Stimulated activated naive CD8-positive, alpha-beta T cell treated with anti-CD3 and anti-CD28 coated beads, Interleukin-15, amount 100 ng/mL, for 72 hours (primary cell): ENCODE data around the gene ARL15.
A peak's percentile ranks its signal among the peaks of the same experiment; 100 is the strongest.

Source experiments
- ATAC-seq: fragments of 150-1000 bp; cut with Tn5 transposase; 2 replicates; pipeline ENCODE4 v1.10.0; 2021; ENCODE audit warnings: mild to moderate bottlenecking, moderate library complexity
- DNase-seq, 2 donors: peaks; one replicate each; pipeline ENCODE4 v3.0.0; 2021 to 2022
- H3K27ac Mint-ChIP-seq, 2 donors: one replicate each; pipeline ENCODE4 v1.8.0; 2022; ENCODE audit warnings: mild to moderate bottlenecking in 2 of 2, mixed read lengths in 2 of 2, moderate library complexity in 2 of 2
- H3K27me3 Mint-ChIP-seq: one replicate; pipeline ENCODE4 v1.8.0; 2022; ENCODE audit warnings: mixed read lengths
- H3K4me1 Mint-ChIP-seq: one replicate; pipeline ENCODE4 v1.8.0; 2022; ENCODE audit warnings: mild to moderate bottlenecking, mixed read lengths
- H3K4me3 Mint-ChIP-seq, 2 donors: one replicate each; pipeline ENCODE4 v1.8.0; 2022; ENCODE audit warnings: mild to moderate bottlenecking in 2 of 2, mixed read lengths in 2 of 2, moderate library complexity in 1 of 2
- H3K9me3 Mint-ChIP-seq, 2 donors: one replicate each; pipeline ENCODE4 v1.8.0; 2022; ENCODE audit warnings: mixed read lengths in 2 of 2

The ARL15 gene

GRCh38 chr5:54018438-54018837 is 291.9 kb downstream of the ARL15 start:
- Mint-ChIP-seq H3K27me3 (no peaks in the 10 kb centered on the region), H3K27ac (no peak overlapping the region), H3K4me3 (no peak overlapping the region), H3K4me1 (peaks cover 26% of the 10 kb centered on the region), H3K9me3 (peaks cover 14 to 15% of the 10 kb centered on the region in 2 donors)
- DNase-seq (no peak), ATAC-seq (no peak)

DNA sequence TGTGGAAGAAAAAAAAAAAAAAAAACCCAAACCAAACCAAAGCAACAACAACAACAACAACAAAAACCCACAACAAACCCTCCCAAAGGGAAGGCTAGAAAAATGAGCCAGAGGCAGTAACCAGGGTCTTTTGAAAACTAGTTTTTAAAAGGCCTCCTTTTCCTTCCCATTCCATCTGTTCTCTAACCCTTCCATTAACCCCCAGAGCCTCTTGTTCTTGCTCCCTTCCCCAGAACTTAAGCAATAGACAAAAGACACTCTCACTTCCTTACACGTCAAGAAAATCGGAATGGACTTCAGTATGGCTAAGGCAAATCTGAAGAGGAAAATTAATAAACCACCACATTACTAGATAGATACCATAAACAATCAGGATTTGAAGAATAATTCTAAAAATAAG is 292.8 kb downstream of the ARL15 start:
- Mint-ChIP-seq H3K9me3 (peaks cover 15% of the 10 kb centered on the region in 2 donors), H3K27me3 (no peaks in the 10 kb centered on the region), H3K27ac (peak overlapping the region in 1 of 2 donors; percentile 10), H3K4me1 (peaks cover 17% of the 10 kb centered on the region), H3K4me3 (no peak overlapping the region)
- ATAC-seq (no peak), DNase-seq (no peak)

DNA sequence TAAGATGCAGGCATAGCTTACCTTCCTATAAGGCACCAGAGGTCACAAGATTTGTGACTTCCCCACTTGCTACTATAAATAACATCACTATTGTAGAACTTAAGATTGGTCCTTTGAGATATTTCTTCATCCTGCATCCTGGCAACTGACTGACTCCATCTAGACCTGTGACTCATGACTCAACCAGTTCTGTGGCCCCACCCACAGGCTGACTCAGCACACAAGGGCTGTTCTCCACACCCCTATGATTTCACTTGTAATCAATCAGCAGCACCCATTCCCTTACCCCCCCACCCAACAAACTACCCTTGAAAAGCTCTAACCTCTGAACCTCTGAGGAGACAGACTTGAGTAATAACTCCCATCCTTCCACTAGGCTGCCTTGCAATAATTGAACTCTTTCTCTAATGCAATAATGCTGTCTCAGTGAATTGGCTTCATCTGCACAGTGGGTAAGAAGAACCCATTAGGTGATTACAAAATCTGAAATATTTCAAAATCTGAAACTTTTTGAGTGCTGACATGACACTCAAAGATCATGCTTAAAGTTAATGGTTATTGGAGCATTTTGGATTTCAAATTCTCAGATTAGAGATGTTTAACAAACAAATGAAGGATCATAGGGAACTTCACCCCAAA is 296.7 kb downstream of the ARL15 start:
- Mint-ChIP-seq H3K9me3 (peaks cover 15% of the 10 kb centered on the region in 2 donors), H3K4me1 (no peaks in the 10 kb centered on the region), H3K27me3 (no peaks in the 10 kb centered on the region), H3K4me3 (no peak overlapping the region), H3K27ac (no peak overlapping the region)
- peak; percentile 83 for ATAC-seq
- peak in 1 of 2 donors; percentile 39 for DNase-seq

GRCh38 chr5:54009828-54010227 is 300.5 kb downstream of the ARL15 start:
- DNase-seq (no peak), ATAC-seq (no peak)
- no peak overlapping the region for H3K27ac Mint-ChIP-seq
- H3K9me3 Mint-ChIP-seq: peaks cover 14 to 15% of the 10 kb centered on the region in 2 donors
- no peaks in the 10 kb centered on the region for H3K4me1 Mint-ChIP-seq
- H3K4me3 Mint-ChIP-seq: no peak overlapping the region
- H3K27me3 Mint-ChIP-seq: no peaks in the 10 kb centered on the region

- no peaks in the 10 kb centered on the region for H3K27me3 Mint-ChIP-seq
- no peak overlapping the region for H3K27ac Mint-ChIP-seq
- peaks cover 9 to 10% of the 10 kb centered on the region in 2 donors for H3K9me3 Mint-ChIP-seq
Observed at GRCh38 chr5:54009357-54009756, 301.0 kb downstream of the ARL15 start.

DNA sequence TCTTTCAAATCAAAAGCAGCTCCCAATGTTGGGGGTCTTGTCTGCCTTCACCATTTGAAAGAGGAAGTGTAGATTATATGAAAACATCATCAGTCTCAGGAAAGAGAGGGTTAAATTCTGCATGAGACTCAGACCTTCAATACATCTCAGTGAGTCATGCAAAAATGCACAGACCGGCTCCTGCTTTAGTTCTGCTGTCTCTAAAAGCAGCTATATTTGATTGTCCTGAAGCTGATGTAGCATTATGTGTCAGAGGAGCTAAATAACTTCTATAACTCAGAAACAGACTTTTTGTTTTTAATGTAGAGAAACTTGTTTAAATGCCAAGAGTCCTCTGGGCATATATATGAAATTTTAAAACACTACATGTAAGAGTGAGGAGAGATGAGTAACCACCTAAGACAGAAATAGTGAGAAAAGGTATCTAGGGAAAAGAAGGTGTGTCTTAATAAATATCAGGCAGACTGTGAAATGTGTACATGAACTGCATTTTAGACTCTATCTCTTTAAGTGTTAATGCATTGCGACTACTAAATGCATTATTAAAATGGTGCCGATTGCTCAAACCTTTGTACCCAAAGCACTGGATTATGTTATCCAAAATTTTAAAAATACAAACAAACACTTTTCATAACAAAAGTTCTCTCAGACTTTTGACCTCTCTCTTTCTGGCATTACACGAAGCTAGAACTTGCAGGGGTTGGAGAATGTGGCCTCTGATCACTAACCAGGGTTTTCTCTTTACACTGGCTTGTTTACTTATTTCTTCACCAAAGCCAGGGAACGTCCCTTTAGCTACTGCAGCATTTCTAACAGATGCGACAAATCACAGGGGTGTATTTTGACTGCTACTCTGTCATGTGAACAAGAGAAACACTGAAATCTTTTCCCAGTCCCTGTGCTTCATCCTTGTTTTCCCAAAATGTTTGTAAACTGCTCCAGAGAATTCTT is 302.3 kb downstream of the ARL15 start:
- no peak overlapping the region for H3K4me3 Mint-ChIP-seq
- no peaks in the 10 kb centered on the region for H3K4me1 Mint-ChIP-seq
- no peaks in the 10 kb centered on the region for H3K9me3 Mint-ChIP-seq
- ATAC-seq: no peak
- H3K27ac Mint-ChIP-seq: no peak overlapping the region
- H3K27me3 Mint-ChIP-seq: no peaks in the 10 kb centered on the region
- DNase-seq: no peak

More at GRCh38 chr5:54009357-54009756, 301.0 kb downstream of the ARL15 start:
- DNase-seq (no peak), ATAC-seq (no peak)
- Mint-ChIP-seq H3K4me1 (no peaks in the 10 kb centered on the region), H3K4me3 (no peak overlapping the region)

GRCh38 chr5:54004697-54005096 is 305.7 kb downstream of the ARL15 start:
- no peak overlapping the region for H3K27ac Mint-ChIP-seq
- no peaks in the 10 kb centered on the region for H3K4me1 Mint-ChIP-seq

GRCh38 chr5:54002779-54003178 is 307.6 kb downstream of the ARL15 start:
- Mint-ChIP-seq H3K27ac (no peak overlapping the region), H3K4me3 (no peak overlapping the region), H3K27me3 (no peaks in the 10 kb centered on the region), H3K4me1 (no peaks in the 10 kb centered on the region), H3K9me3 (peaks cover 0 to 4% of the 10 kb centered on the region in 2 donors)
- no peak for ATAC-seq
- no peak for DNase-seq

More at GRCh38 chr5:54004697-54005096, 305.7 kb downstream of the ARL15 start:
- no peaks in the 10 kb centered on the region for H3K27me3 Mint-ChIP-seq
- no peaks in the 10 kb centered on the region for H3K9me3 Mint-ChIP-seq
- ATAC-seq: no peak
- no peak overlapping the region for H3K4me3 Mint-ChIP-seq
- DNase-seq: no peak

DNA sequence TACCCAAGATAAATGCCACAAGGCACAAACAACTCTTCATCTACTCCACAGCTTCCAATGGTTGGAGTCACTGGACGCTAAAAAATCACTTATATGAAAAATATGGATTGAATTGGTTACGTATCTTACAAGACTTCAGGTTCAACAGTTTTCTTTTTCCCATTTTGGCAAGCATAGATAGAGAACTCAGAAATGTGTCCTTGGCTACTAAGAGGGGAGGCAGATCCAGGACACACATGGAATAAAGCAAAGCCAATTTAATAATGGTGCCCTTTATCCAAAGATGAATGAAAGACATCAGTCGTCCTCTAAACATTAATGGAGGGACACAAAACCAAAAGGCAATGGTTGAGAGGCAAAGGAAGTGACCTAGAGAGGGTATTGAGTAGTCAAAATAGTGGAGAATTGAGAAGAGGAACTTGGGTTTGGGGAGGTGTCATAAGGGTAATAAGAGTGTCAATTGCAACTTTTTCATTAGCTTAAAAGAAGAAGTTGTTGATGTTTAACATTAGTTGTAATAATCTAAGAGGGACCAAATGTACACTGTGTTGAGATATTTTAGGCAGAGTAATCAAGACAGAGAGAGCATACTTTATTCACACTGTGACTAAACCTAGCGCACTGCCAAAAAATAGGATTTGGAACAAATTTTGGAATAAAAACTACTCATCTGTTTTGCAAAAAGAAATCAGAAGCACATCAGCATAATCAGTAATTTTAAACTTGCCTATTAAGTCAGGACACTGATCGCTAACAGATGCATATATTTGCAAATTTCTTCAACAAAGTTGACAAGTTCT is 308.2 kb downstream of the ARL15 start:
- Mint-ChIP-seq H3K27me3 (no peaks in the 10 kb centered on the region), H3K27ac (no peak overlapping the region), H3K4me1 (no peaks in the 10 kb centered on the region), H3K9me3 (peaks cover 0 to 4% of the 10 kb centered on the region in 2 donors), H3K4me3 (no peak overlapping the region)
- no peak for DNase-seq
- no peak for ATAC-seq

- H3K4me1 Mint-ChIP-seq: peaks cover 8% of the 10 kb centered on the region
Observed at GRCh38 chr5:54000011-54000410, 310.4 kb downstream of the ARL15 start.

GRCh38 chr5:53997736-53998627 is 312.4 kb downstream of the ARL15 start:
- H3K4me3 Mint-ChIP-seq: no peak overlapping the region
- no peak overlapping the region for H3K27ac Mint-ChIP-seq
- H3K9me3 Mint-ChIP-seq: peaks cover 0 to 4% of the 10 kb centered on the region in 2 donors
- no peaks in the 10 kb centered on the region for H3K27me3 Mint-ChIP-seq
- ATAC-seq: no peak
- peaks cover 18% of the 10 kb centered on the region for H3K4me1 Mint-ChIP-seq
- no peak for DNase-seq

More at GRCh38 chr5:54000011-54000410, 310.4 kb downstream of the ARL15 start:
- ATAC-seq: no peak
- Mint-ChIP-seq H3K27me3 (no peaks in the 10 kb centered on the region), H3K4me3 (no peak overlapping the region), H3K9me3 (peaks cover 0 to 4% of the 10 kb centered on the region in 2 donors), H3K27ac (no peak overlapping the region)
- DNase-seq: no peak

GRCh38 chr5:53996008-53996407 is 314.4 kb downstream of the ARL15 start:
- peak overlapping the region; percentile 50 to 59 for H3K27ac Mint-ChIP-seq
- H3K4me1 Mint-ChIP-seq: peaks cover 18% of the 10 kb centered on the region
- H3K9me3 Mint-ChIP-seq: peaks cover 0 to 4% of the 10 kb centered on the region in 2 donors
- H3K4me3 Mint-ChIP-seq: no peak overlapping the region
- DNase-seq (no peak), ATAC-seq (no peak)
- no peaks in the 10 kb centered on the region for H3K27me3 Mint-ChIP-seq

DNA sequence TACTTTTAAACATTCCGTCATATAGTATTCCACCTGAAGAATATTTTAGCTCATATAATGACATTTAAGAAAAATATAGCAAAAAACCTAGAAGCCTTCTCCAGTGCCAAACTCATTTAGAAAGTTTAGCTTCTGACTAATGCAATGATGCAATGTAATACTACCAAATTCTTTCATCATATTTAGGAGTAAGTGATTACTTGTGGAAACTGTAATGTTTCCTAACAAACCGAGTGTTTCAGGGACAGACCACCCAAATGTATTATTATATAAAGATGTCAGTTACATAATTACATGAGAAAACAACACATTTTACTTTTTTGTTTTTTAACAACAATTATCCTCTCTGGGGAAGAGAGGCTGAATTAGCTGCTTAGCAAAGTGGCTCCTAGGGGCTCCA is 316.2 kb downstream of the ARL15 start:
- H3K27ac Mint-ChIP-seq: peak overlapping the region; percentile 92 to 96
- H3K4me1 Mint-ChIP-seq: peaks cover 18% of the 10 kb centered on the region
- H3K4me3 Mint-ChIP-seq: no peak overlapping the region
- ATAC-seq: peak; percentile 53
- DNase-seq: no peak
- H3K27me3 Mint-ChIP-seq: no peaks in the 10 kb centered on the region
- peaks cover 0 to 4% of the 10 kb centered on the region in 2 donors for H3K9me3 Mint-ChIP-seq

DNA sequence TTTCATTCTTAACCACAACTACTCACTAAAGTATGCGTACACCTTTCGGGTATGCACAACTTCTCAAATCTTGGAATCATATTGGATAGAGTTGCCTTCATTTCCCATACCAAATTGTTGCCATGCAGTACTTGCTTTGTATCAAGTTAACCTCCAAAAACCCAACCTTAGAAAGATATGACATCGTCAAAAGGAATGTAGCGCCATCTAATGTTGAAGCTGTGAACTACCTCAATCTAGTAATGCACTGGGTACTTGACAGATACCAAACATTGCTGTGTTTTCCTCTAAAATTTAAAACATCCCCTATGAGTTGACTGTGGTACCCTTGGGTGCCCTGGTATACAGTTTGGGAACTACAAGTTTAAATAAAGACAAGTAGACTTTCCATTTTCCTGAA is 318.4 kb downstream of the ARL15 start:
- H3K27me3 Mint-ChIP-seq: no peaks in the 10 kb centered on the region
- H3K4me1 Mint-ChIP-seq: peaks cover 18% of the 10 kb centered on the region

More for the DNA sequence above, 318.4 kb downstream of the ARL15 start:
- Mint-ChIP-seq H3K9me3 (no peaks in the 10 kb centered on the region), H3K27ac (no peak overlapping the region), H3K4me3 (no peak overlapping the region)
- DNase-seq: peak; percentile 3 to 10
- ATAC-seq: peak; percentile 52
